ENCODE data around the gene SHANK2.

Gene SHANK2

GRCh38 chr11:71255323-71255722, 2.9 kb upstream of the SHANK2 start:
- DNase-seq (ENCODE audit: low read depth, low spot score): no peak
- Histone ChIP-seq H3K9ac (ENCODE audit: insufficient read length, low read depth) (no peak overlapping the region), H3K4me3 (ENCODE audit: insufficient read length, low read depth) (no peak overlapping the region), H3K4me1 (ENCODE audit: insufficient read depth, insufficient read length) (peaks cover 11% of the 10 kb centered on the region), H3K36me3 (ENCODE audit: insufficient read depth, insufficient read length, low read length) (no peaks in the 10 kb centered on the region), H3K9me3 (ENCODE audit: insufficient read depth, low read length) (0 out of 2 replicates have a peak, but pooled peaks cover 4% of the 10 kb centered on the region), H3K27me3 (ENCODE audit: insufficient read depth, insufficient read length) (peaks cover 18% of the 10 kb centered on the region)
- TF ChIP-seq ZNF274 (IDR thresholded peaks at IDR 0.05; ENCODE audit: low read depth, low read length) (no peak), SUZ12 (IDR thresholded peaks at IDR 0.05; ENCODE audit: extremely low read depth, insufficient read depth, insufficient read length) (no peak), YY1 (IDR thresholded peaks at IDR 0.05; ENCODE audit: insufficient read depth, insufficient read length) (no peak)

GRCh38 chr11:71253794-71254193, 1.4 kb upstream of the SHANK2 start:
- TF ChIP-seq YY1 (IDR thresholded peaks at IDR 0.05; ENCODE audit: insufficient read depth, insufficient read length): no peak
- no peak for TF ChIP-seq ZNF274 (IDR thresholded peaks at IDR 0.05; ENCODE audit: low read depth, low read length)
- no peak for TF ChIP-seq SUZ12 (IDR thresholded peaks at IDR 0.05; ENCODE audit: extremely low read depth, insufficient read depth, insufficient read length)
- Histone ChIP-seq H3K4me3 (ENCODE audit: insufficient read length, low read depth) (no peak overlapping the region), H3K27me3 (ENCODE audit: insufficient read depth, insufficient read length) (peaks cover 31% of the 10 kb centered on the region), H3K9me3 (ENCODE audit: insufficient read depth, low read length) (0 out of 2 replicates have a peak, but pooled peaks cover 4% of the 10 kb centered on the region), H3K4me1 (ENCODE audit: insufficient read depth, insufficient read length) (peaks cover 18% of the 10 kb centered on the region), H3K9ac (ENCODE audit: insufficient read length, low read depth) (no peak overlapping the region), H3K36me3 (ENCODE audit: insufficient read depth, insufficient read length, low read length) (no peaks in the 10 kb centered on the region)
- no peak for DNase-seq (ENCODE audit: low read depth, low spot score)

- peak overlapping the region; percentile 50 for H3K9ac ChIP-seq (ENCODE audit: insufficient read length, low read depth)
- no peaks in the 10 kb centered on the region for H3K36me3 ChIP-seq (ENCODE audit: insufficient read depth, insufficient read length, low read length)
- TF ChIP-seq SUZ12 (IDR thresholded peaks at IDR 0.05; ENCODE audit: extremely low read depth, insufficient read depth, insufficient read length) (no peak), YY1 (IDR thresholded peaks at IDR 0.05; ENCODE audit: insufficient read depth, insufficient read length) (no peak), ZNF274 (IDR thresholded peaks at IDR 0.05; ENCODE audit: low read depth, low read length) (no peak)
- H3K4me1 ChIP-seq (ENCODE audit: insufficient read depth, insufficient read length): peaks cover 21% of the 10 kb centered on the region
- H3K9me3 ChIP-seq (ENCODE audit: insufficient read depth, low read length): no peaks in the 10 kb centered on the region
- H3K27me3 ChIP-seq (ENCODE audit: insufficient read depth, insufficient read length): peaks cover 31% of the 10 kb centered on the region
- H3K4me3 ChIP-seq (ENCODE audit: insufficient read length, low read depth): peak overlapping the region; percentile 47
- no peak for DNase-seq (ENCODE audit: low read depth, low spot score)
These were observed 673 bp upstream of the SHANK2 start for GRCh38 chr11:71252770-71253730.

GRCh38 chr11:71251761-71252268, 562 bp downstream of the SHANK2 start:
- no peak for DNase-seq (ENCODE audit: low read depth, low spot score)
- TF ChIP-seq SUZ12 (IDR thresholded peaks at IDR 0.05; ENCODE audit: extremely low read depth, insufficient read depth, insufficient read length): no peak
- no peak for TF ChIP-seq YY1 (IDR thresholded peaks at IDR 0.05; ENCODE audit: insufficient read depth, insufficient read length)
- no peak for TF ChIP-seq ZNF274 (IDR thresholded peaks at IDR 0.05; ENCODE audit: low read depth, low read length)
- peaks cover 31% of the 10 kb centered on the region for H3K27me3 ChIP-seq (ENCODE audit: insufficient read depth, insufficient read length)
- peak overlapping the region; percentile 67 for H3K4me3 ChIP-seq (ENCODE audit: insufficient read length, low read depth)
- H3K9me3 ChIP-seq (ENCODE audit: insufficient read depth, low read length): no peaks in the 10 kb centered on the region
- peaks cover 23% of the 10 kb centered on the region for H3K4me1 ChIP-seq (ENCODE audit: insufficient read depth, insufficient read length)
- peak overlapping the region; percentile 82 for H3K9ac ChIP-seq (ENCODE audit: insufficient read length, low read depth)
- H3K36me3 ChIP-seq (ENCODE audit: insufficient read depth, insufficient read length, low read length): no peaks in the 10 kb centered on the region

- peak overlapping the region; percentile 82 for H3K9ac ChIP-seq (ENCODE audit: insufficient read length, low read depth)
- H3K9me3 ChIP-seq (ENCODE audit: insufficient read depth, low read length): no peaks in the 10 kb centered on the region
- peak overlapping the region; percentile 67 for H3K4me3 ChIP-seq (ENCODE audit: insufficient read length, low read depth)
- DNase-seq (ENCODE audit: low read depth, low spot score): no peak
- TF ChIP-seq ZNF274 (IDR thresholded peaks at IDR 0.05; ENCODE audit: low read depth, low read length) (no peak), YY1 (IDR thresholded peaks at IDR 0.05; ENCODE audit: insufficient read depth, insufficient read length) (no peak), SUZ12 (IDR thresholded peaks at IDR 0.05; ENCODE audit: extremely low read depth, insufficient read depth, insufficient read length) (no peak)
- H3K36me3 ChIP-seq (ENCODE audit: insufficient read depth, insufficient read length, low read length): no peaks in the 10 kb centered on the region
- H3K4me1 ChIP-seq (ENCODE audit: insufficient read depth, insufficient read length): peaks cover 23% of the 10 kb centered on the region
- H3K27me3 ChIP-seq (ENCODE audit: insufficient read depth, insufficient read length): peaks cover 31% of the 10 kb centered on the region
These were observed 1.1 kb downstream of the SHANK2 start for GRCh38 chr11:71251151-71251721.

GRCh38 chr11:71250523-71251150, 1.7 kb downstream of the SHANK2 start:
- H3K4me1 ChIP-seq (ENCODE audit: insufficient read depth, insufficient read length): peaks cover 19% of the 10 kb centered on the region
- peak overlapping the region; percentile 67 for H3K4me3 ChIP-seq (ENCODE audit: insufficient read length, low read depth)
- H3K27me3 ChIP-seq (ENCODE audit: insufficient read depth, insufficient read length): peaks cover 31% of the 10 kb centered on the region
- no peaks in the 10 kb centered on the region for H3K9me3 ChIP-seq (ENCODE audit: insufficient read depth, low read length)
- peak overlapping the region; percentile 82 for H3K9ac ChIP-seq (ENCODE audit: insufficient read length, low read depth)
- no peak for TF ChIP-seq SUZ12 (IDR thresholded peaks at IDR 0.05; ENCODE audit: extremely low read depth, insufficient read depth, insufficient read length)
- H3K36me3 ChIP-seq (ENCODE audit: insufficient read depth, insufficient read length, low read length): no peaks in the 10 kb centered on the region
- no peak for DNase-seq (ENCODE audit: low read depth, low spot score)
